Left renal cortex interstitium (tissue), 4 donors: ENCODE results near the gene CMSS1. TPM values are rescaled to one million over a fixed set of nuclear protein-coding genes. Genes with fewer than 3 reads are reported as not detected.
A peak's percentile ranks its signal among the peaks of the same experiment; 100 is the strongest.
"Not testable (repeated sequence)": the region's sequence is repeated elsewhere in the genome, so short reads cannot be mapped to it uniquely, and the experiment has no call there.

Source experiments
- DNase-seq, 4 donors: peaks; one replicate each; pipeline ENCODE4 v3.0.0-alpha.2; 2013; ENCODE audit warnings: low read depth in 4 of 4, low spot score in 2 of 4, missing footprints in 1 of 4
- polyA plus RNA-seq, 4 donors: library from polyadenylated mRNA; unstranded; fragments of 120-200 nt; gene quantifications; one replicate each; pipeline ENCODE4 v1.2.1, GENCODE V29; 2013; ENCODE audit not compliant: insufficient read length in 4 of 4

Gene CMSS1
- polyA plus RNA-seq, 4 donors: 40.5 to 48.1 (median 44.9) TPM

GRCh38 chr3:100198579-100199269, 381.1 kb downstream of the CMSS1 start:
- DNase-seq: no peak

DNA sequence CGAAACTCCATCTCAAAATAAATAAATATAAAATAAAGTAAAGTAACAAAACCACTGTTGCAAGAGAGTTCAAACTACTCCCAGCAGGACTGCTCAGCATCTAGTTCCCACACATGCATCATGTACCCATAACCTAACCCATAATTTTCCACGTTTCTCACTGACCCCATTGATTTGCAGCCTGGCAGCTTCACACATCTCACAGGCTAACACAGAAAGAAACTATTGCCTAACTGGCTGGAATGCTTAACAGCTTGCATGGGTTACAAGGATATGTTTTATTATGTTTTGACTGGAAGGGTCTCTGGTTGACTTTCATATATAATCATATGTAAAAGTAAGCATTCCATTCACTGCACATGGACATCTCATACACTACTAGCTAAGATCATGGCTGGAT, 387.5 kb downstream of the CMSS1 start:
- DNase-seq: peak in 1 of 4 donors; percentile 13

DNA sequence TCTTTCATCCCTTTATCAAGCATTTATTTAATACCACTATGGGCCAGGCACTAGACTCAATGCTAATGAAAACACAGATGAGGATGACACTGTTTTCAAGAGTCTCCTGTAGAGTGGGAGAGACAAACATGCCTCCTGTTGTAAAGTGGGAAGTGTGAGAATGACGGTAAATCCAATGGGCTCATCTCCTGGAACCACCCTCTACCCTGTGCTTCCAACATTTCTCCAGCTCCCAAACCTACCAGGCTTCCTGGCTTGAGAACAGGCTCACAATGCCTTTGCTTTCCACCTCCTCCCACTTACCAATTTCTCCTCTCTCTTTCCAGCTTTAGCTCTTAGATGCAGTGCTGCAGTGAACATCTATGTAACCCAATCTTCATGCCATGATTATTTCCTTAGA, 389.0 kb downstream of the CMSS1 start:
- DNase-seq: no peak

- DNase-seq: no peak
These were observed 390.2 kb downstream of the CMSS1 start for GRCh38 chr3:100207886-100208285.

GRCh38 chr3:100209169-100209568, 391.5 kb downstream of the CMSS1 start:
- DNase-seq: no peak

- no peak for DNase-seq
These were observed 392.5 kb downstream of the CMSS1 start for GRCh38 chr3:100209948-100210771.

- DNase-seq: peak in 3 of 4 donors; percentile 29 to 51 (median 41)
These were observed 393.1 kb downstream of the CMSS1 start for GRCh38 chr3:100210772-100211135.

- DNase-seq: no peak
These were observed 396.4 kb downstream of the CMSS1 start for GRCh38 chr3:100213891-100214573.

DNA sequence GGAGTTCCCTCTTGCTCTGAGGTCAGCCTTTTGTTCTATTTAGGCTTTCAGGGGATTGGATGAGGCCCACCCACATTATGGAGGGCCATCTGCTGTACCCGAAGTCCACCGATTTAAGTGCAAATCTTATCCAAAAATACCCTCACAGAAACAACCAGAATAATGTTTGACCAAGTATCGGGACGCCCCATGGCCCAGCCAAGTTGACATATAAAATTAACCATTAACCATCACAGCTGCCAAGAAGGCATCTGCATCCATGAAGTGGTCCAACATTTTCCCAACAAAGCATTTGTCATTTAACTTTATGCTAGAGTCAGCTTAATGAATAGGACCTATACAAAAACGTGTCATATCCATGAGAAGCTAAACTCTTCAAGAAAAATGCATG, 396.9 kb downstream of the CMSS1 start:
- no peak for DNase-seq

GRCh38 chr3:100216713-100217112, 399.1 kb downstream of the CMSS1 start:
- DNase-seq: no peak

DNA sequence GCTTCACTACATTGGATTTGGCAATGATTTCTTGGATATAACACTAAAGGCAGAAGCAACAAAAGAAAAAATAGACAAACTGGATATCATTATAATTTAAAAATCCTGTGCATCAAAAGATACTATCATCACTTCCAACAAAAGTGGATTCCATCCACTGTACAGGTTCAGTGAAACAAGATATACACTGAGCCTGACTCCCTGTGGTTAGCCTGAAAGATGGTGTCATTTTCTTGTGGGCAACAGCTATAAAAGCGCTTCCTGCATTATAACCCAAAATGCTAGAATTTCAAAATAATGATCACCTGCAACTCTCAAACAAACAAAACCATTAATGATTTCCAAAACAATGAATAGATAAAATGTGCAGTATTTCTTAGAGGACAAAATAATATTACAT, 403.5 kb downstream of the CMSS1 start:
- DNase-seq: no peak

DNA sequence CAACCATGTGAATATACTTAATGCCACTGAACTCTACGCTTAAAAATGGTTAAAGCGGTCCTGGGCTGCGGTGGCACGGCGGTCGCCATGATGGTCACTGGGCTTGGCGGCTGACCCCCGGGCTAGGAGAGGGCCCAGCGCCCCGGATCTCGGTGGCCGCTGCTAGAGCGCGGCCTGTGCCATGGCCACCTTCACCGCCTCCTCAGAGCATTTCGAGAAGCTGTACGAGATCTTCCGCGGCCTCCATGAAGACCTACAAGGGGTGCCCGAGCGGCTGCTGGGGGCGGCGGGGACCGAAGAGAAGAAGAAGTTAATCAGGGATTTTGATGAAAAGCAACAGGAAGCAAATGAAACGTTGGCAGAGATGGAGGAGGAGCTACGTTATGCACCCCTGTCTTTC, 407.5 kb downstream of the CMSS1 start:
- no peak for DNase-seq

DNA sequence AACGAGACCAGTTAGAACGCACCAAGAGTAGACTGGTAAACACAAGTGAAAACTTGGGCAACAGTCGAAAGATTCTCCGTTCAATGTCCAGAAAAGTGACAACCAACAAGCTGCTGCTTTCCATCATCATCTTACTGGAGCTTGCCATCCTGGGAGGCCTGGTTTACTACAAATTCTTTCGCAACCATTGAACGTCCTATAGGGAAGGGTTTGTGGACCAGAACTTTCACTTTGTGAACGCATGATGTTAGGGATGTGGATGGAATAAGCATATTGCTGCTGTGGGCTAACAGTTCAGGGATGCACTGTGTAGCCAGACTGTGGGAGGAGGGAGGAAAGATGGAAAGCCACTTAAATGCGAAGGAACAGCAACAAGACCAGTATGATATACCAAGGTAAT, 408.2 kb downstream of the CMSS1 start:
- DNase-seq: no peak

DNA sequence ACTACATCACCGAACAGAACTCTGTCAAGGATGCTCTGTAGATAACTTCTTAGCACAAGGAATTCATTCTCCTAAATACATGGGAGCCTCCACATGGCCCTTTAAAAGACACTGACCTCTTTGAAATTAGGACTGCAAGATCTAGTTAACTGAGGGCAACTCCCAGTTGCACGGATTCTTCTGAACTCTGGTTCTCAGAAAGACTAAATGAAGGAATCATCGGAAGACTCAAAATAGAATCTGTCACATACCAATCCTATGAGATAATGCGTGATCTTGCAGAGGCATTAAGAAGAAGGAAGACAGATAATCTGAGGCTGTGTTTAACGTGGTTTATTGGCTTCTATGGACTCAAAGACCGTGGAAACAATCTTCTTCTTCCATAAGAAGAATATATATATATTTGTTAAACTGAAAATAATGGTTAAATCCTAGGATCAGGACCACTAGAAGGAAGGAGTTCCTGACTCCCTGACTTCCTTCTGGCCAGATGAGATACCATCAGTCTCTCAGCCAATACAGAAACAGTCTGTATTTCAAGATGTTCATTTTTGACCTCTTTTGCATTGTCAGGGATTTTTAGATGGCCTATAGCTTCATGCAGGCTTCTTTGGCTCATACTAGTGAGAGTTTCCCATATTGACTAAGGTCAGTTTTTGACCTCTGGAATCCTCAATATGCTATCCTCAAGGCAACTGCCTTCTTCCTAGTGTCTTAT, 409.2 kb downstream of the CMSS1 start:
- DNase-seq: no peak

DNA sequence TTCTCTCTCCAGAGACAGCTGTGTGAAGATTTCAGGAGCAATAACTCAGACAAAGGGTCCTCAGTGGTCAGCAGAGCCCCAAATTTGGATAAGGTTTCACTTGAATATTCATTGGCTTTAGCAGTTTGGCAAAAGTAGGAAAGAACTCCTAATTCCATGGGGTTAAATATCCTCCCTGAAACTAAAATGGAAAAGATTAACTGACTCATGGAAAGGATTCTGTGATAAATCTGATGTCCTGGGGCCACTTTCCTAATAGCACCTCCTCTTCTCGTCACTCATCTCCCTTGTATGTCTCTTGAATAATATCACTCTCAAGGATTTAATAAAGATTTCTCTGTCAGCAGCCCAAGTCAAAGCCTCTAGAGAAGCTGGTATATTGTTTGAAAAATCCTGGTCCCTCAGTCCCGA, 409.9 kb downstream of the CMSS1 start:
- no peak for DNase-seq

GRCh38 chr3:100228247-100228646, 410.6 kb downstream of the CMSS1 start:
- no peak for DNase-seq

- not testable (repeated sequence) for DNase-seq
These were observed 411.5 kb downstream of the CMSS1 start for GRCh38 chr3:100229188-100229587.

GRCh38 chr3:100230710-100231109, 413.0 kb downstream of the CMSS1 start:
- no peak for DNase-seq
